GM19452 (cell line): ENCODE data around the gene CRISPLD2.

Experiments
- ATAC-seq: cut with Tn5 transposase; IDR thresholded peaks from one replicate; pipeline ENCODE4 v1.9.1; 2021; ENCODE audit not compliant: unreplicated experiment

The CRISPLD2 gene, protein sequence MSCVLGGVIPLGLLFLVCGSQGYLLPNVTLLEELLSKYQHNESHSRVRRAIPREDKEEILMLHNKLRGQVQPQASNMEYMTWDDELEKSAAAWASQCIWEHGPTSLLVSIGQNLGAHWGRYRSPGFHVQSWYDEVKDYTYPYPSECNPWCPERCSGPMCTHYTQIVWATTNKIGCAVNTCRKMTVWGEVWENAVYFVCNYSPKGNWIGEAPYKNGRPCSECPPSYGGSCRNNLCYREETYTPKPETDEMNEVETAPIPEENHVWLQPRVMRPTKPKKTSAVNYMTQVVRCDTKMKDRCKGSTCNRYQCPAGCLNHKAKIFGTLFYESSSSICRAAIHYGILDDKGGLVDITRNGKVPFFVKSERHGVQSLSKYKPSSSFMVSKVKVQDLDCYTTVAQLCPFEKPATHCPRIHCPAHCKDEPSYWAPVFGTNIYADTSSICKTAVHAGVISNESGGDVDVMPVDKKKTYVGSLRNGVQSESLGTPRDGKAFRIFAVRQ

GRCh38 chr16:84819644-84820304, at the start of gene CRISPLD2:
TSS of gene CRISPLD2 (plus strand) at chr16:84819985. CDS start at chr16:84838496, 18,511 bp downstream.
- no peak for ATAC-seq

DNA sequence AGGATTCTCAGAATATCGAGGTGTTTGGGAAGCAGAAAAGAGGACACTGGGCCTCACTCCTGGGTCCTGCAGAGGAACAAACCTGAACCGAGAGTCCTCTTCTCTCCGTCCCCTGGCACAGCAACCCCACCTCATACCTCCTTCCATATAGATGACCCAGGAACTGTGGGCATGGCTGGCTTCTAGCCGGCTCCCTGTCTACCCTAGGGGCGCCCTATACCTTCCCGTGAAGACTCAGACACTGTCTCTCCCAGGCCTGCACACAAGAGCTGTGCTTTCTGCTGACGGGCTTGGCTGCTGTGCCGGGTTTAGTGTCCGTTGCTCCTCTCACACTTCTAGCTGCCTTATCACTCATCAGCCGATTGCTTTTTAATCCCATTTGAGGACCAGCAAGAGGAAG, 46.5 kb upstream of the CRISPLD2 start:
- ATAC-seq: no peak

DNA sequence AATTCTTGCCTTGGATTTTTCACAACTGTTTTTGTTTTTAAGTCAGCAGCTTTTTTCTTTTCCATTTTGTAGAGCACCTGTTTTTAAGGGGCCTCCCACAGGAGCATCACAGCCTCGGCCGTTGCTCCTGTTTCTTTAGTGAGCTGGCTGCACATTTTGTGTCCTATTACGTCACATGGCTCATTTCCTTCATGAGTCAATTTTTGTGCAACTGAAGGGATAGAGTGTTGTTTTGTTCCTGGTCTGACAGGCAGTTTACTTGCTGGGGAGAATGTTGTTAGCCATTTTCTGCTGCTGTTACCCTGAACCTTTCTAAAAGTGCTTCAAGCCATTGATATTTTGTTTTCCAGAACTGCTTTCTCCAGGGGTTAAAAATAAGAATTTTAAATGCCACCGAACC, 45.0 kb upstream of the CRISPLD2 start:
- ATAC-seq: no peak

GRCh38 chr16:84775262-84775810, 44.4 kb upstream of the CRISPLD2 start:
- no peak for ATAC-seq

DNA sequence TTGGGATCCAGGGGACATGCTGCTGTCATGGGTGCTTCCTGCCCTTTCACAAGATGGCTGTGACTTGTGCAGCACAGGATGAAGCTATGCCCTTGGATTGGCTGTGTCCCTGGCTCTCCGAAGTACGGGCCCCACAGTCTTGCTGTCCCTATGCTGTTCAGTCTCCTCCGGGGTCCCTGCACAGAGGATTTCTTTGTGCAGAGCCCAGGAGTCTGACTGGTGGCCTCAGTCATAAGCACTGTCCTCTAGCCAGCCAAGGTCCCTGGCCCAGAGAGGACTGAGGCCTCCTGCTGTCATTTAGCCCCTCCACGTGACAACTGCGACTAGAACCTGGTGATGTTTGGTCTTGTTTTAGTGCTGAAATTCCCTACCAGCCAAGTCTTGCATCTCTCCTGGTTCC, 42.4 kb upstream of the CRISPLD2 start:
- ATAC-seq: no peak

- no peak for ATAC-seq
Observed at GRCh38 chr16:84778720-84779119, 41.1 kb upstream of the CRISPLD2 start.

- ATAC-seq: no peak
Observed at GRCh38 chr16:84780063-84780462, 39.7 kb upstream of the CRISPLD2 start.

DNA sequence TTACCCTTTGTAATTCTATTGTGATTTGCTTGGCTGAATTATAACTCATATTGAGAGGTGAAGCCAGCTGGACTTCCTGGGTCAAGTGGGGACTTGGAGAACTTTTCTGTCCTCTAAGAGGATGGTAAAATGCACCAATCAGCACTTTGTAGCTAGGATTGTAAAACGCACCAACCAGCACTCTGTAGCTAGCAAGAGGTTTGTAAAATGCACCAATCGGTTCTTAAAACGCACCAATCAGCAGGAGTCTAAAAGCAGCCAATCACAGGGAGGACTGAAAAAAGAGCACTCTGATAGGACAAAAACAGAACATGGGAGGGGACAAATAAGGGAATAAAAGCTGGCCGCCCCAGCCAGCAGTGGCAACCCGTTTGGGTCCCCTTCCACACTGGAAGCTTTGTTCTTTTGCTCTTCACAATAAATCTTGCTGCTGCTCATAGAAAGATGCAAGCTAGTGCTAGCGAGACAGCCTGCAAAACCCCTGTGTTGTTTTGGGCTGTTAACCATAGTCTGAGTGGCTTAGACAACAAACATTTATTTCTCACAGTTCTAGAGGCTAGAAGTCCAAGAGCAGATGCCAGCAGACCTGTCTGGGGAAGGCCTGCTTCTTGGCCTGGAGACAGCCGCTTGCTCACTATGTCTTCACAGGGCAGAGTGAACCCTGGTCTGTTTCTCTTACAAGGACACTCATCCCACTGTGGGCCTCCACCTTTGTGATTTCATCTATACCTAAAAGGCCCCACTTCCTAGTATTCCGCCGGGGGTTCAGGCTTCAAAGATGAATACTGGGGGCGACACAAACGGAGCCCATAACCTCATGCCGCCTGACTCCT, 39.0 kb upstream of the CRISPLD2 start:
- no peak for ATAC-seq

- ATAC-seq: no peak
Observed at GRCh38 chr16:84782846-84783245, 36.9 kb upstream of the CRISPLD2 start.

GRCh38 chr16:84785843-84786581, 33.8 kb upstream of the CRISPLD2 start:
- no peak for ATAC-seq

DNA sequence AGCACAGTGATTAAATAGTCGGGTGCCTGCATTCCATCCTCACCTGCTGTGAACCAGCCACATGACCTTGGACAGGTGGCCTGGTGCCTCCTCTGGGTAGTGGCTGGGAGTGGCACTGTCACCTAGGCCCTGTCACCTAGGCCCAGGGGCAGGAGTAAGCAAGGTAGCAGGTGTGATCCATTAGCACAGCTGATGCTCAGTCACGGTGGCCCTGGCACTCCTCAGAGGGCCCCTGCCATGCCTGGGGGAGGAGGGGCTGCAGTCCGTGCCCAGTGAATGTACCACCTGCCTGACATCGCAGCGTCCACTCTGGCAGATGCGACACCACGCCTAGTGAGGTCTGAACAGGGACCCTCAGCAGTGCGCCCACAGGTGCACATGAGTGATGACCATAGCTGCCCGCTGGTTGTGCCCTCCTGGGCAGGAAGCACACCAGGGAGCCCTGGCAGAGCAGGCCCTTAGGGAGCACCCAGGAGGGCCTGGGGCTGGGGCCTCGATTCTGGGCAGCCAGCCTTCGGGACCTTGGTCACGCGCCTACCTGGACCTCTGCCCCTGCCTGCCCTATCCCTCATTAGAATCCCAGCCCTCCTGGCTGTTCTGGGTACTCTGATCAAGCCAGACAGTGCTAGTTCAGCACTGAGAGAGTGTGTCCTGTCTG, 33.1 kb upstream of the CRISPLD2 start:
- no peak for ATAC-seq

- ATAC-seq: no peak
Observed at GRCh38 chr16:84787263-84787622, 32.5 kb upstream of the CRISPLD2 start.

DNA sequence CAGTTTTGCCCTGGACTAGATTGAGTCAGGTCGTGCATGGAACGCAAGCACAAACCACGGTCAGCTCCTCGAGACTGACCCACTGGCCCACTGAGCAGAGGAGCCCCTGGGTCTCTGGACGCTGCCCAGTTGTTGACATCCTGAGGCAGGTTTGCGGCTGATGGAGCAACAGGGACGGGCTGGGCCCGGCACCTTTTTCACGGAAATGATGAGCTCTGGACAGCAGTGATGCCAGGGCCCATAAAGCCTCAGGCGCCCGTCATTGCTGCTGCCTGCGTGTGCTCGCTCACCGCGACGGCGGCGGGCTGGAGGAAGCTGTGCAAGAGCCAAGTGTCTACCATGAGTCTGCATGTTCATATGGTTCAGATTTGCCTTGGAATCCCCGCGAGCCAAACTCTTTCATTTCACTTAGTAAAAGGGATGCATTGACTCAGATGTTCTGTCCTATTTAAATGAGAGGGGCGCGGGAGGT, 30.8 kb upstream of the CRISPLD2 start:
- ATAC-seq: no peak

- no peak for ATAC-seq
Observed at GRCh38 chr16:84789431-84789830, 30.4 kb upstream of the CRISPLD2 start.

GRCh38 chr16:84790301-84790700, 29.5 kb upstream of the CRISPLD2 start:
- ATAC-seq: no peak

GRCh38 chr16:84791088-84791487, 28.7 kb upstream of the CRISPLD2 start:
- ATAC-seq: no peak

- ATAC-seq: no peak
Observed at GRCh38 chr16:84791501-84791900, 28.3 kb upstream of the CRISPLD2 start.

DNA sequence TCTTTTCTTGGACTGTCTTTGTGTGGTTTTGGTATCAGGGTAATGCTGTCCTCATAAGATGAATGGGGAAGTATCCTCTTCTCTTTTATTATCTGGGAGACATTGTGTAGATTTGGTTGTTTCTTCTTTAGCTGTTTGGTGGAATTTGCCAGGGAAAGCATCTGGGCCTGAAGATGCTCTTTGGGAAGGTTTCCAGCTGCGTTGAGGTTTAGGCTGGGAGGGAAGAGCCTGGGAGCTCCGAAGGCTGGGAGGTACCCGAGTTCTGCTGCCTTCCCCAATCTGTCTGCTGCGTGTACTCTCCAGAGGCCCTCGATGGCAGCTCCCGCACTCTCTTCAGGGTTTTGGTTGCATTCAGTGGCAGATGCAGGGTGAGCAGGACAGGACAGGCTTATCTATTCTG, 25.6 kb upstream of the CRISPLD2 start:
- no peak for ATAC-seq

- no peak for ATAC-seq
Observed at GRCh38 chr16:84794626-84795025, 25.2 kb upstream of the CRISPLD2 start.
